Hepatocyte (in vitro differentiated cells): Measurements from ENCODE around the gene VCAN.

Source experiments
- CTCF ChIP-seq: fragments of 200-600 bp; sonication (generic); IDR thresholded peaks from 2 replicates; pipeline ENCODE4 v1.5.1; 2016; ENCODE audit warnings: antibody characterized with exemption, mild to moderate bottlenecking; ENCODE audit not compliant: poor library complexity
- EZH2phosphoT487 ChIP-seq: fragments of 200-600 bp; sonication (generic); IDR thresholded peaks from one replicate; pipeline ENCODE4 v1.6.1; 2018; ENCODE audit warnings: antibody characterized with exemption, mild to moderate bottlenecking, low read depth, moderate library complexity; ENCODE audit not compliant: unreplicated experiment, severe bottlenecking

- TF ChIP-seq CTCF, result no peak
- TF ChIP-seq EZH2phosphoT487, result no peak
Observed at GRCh38 chr5:83576341-83576740, 104.8 kb downstream of the VCAN start.
